HEK293 (cell line): ENCODE measurements around the gene TUBE1.

Experiments used
- CTCF ChIA-PET: fragments of 350-600 bp; formaldehyde crosslinking; extraction: SDS; loops from one replicate; lab custom pipeline; 2021; ENCODE audit warnings: antibody characterized with exemption; lab: Yijun Ruan, JAX
- POLR2A ChIA-PET: fragments of 300-600 bp; formaldehyde crosslinking; extraction: SDS; loops from one replicate; lab custom pipeline; 2020; ENCODE audit warnings: antibody characterized with exemption, inconsistent platforms; lab: Yijun Ruan, JAX
- H3K27ac ChIP-seq: fragments of 200-500 bp; sonication (Bioruptor generic); 2 replicates; pipeline ENCODE4 v1.5.1; 2014; ENCODE audit warnings: low read depth, low read length, control low read depth, inconsistent platforms; ENCODE audit errors: extremely low read depth
- H3K36me3 ChIP-seq, 2 experiments: fragments of 200-500 bp in 1 of 2; sonication (Bioruptor generic) in 1 of 2; 1 replicate in 1 of 2; 2 replicates in 1 of 2; pipeline ENCODE4 v1.5.1; 2014 to 2017; ENCODE audit warnings: inconsistent platforms in 2 of 2, low read length in 2 of 2; ENCODE audit not compliant: control insufficient read depth in 2 of 2, insufficient read depth in 1 of 2
- H3K4me1 ChIP-seq: fragments of 200-500 bp; sonication (Bioruptor generic); 2 replicates; pipeline ENCODE4 v1.5.1; 2014; ENCODE audit warnings: mild to moderate bottlenecking, low read length, inconsistent platforms; ENCODE audit not compliant: control insufficient read depth, insufficient read depth
- H3K4me3 ChIP-seq: 2 replicates; pipeline ENCODE4 v1.5.1; 2011; ENCODE audit warnings: low read depth, mild to moderate bottlenecking, control low read depth, low read length, moderate library complexity
- H3K9me3 ChIP-seq: fragments of 200-500 bp; sonication (Bioruptor generic); 2 replicates; pipeline ENCODE4 v1.5.1; 2014; ENCODE audit warnings: low read depth, low read length, inconsistent platforms; ENCODE audit not compliant: control insufficient read depth, insufficient read depth
- GLI4 ChIP-seq: fragments of 450-650 bp; formaldehyde crosslinking; IDR thresholded peaks from 2 replicates; pipeline ENCODE4 v1.5.1; 2016; ENCODE audit warnings: missing biosample characterization, missing genetic modification characterization
- GLIS1 ChIP-seq: fragments of 450-650 bp; formaldehyde crosslinking; IDR thresholded peaks from 2 replicates; pipeline ENCODE4 v1.5.1; 2016; ENCODE audit warnings: missing biosample characterization, missing genetic modification characterization
- HIC1 ChIP-seq: fragments of 450-650 bp; formaldehyde crosslinking; IDR thresholded peaks from 2 replicates; pipeline ENCODE4 v1.5.1; 2016; ENCODE audit warnings: missing biosample characterization, missing genetic modification characterization
- HOXD13 ChIP-seq: sonication (generic); formaldehyde crosslinking; IDR thresholded peaks from 2 replicates; pipeline ENCODE4 v1.8.0; 2022; ENCODE audit warnings: missing genetic modification reagents, borderline replicate concordance
- INSM2 ChIP-seq: fragments of 450-650 bp; formaldehyde crosslinking; IDR thresholded peaks from 2 replicates; pipeline ENCODE4 v1.5.1; 2016; ENCODE audit warnings: missing biosample characterization, missing genetic modification characterization
- KLF17 ChIP-seq: fragments of 450-650 bp; formaldehyde crosslinking; IDR thresholded peaks from 2 replicates; pipeline ENCODE4 v1.5.1; 2016; ENCODE audit warnings: missing biosample characterization, missing genetic modification characterization
- KLF8 ChIP-seq: fragments of 450-650 bp; formaldehyde crosslinking; IDR thresholded peaks from 2 replicates; pipeline ENCODE4 v1.5.1; 2016; ENCODE audit warnings: missing biosample characterization, missing genetic modification characterization
- MZF1 ChIP-seq: fragments of 450-650 bp; formaldehyde crosslinking; IDR thresholded peaks from 2 replicates; pipeline ENCODE4 v1.5.1; 2017; ENCODE audit warnings: missing biosample characterization, missing genetic modification characterization, borderline replicate concordance
- PRDM4 ChIP-seq: fragments of 450-650 bp; formaldehyde crosslinking; IDR thresholded peaks from 2 replicates; pipeline ENCODE4 v1.5.1; 2017; ENCODE audit warnings: missing biosample characterization, missing genetic modification characterization
- REPIN1 ChIP-seq: fragments of 450-650 bp; formaldehyde crosslinking; IDR thresholded peaks from 2 replicates; pipeline ENCODE4 v1.5.1; 2017; ENCODE audit warnings: missing biosample characterization, missing genetic modification characterization, low read depth
- ZBTB1 ChIP-seq: fragments of 450-650 bp; formaldehyde crosslinking; IDR thresholded peaks from 2 replicates; pipeline ENCODE4 v1.5.1; 2016; ENCODE audit warnings: missing biosample characterization, missing genetic modification characterization
- ZNF114 ChIP-seq: fragments of 450-650 bp; formaldehyde crosslinking; IDR thresholded peaks from 2 replicates; pipeline ENCODE4 v1.5.0; 2017; ENCODE audit warnings: missing biosample characterization, missing genetic modification characterization
- ZNF133 ChIP-seq: fragments of 450-650 bp; formaldehyde crosslinking; IDR thresholded peaks from 2 replicates; pipeline ENCODE4 v1.5.1; 2016; ENCODE audit warnings: missing biosample characterization, missing genetic modification characterization
- ZNF211 ChIP-seq: fragments of 450-650 bp; formaldehyde crosslinking; IDR thresholded peaks from 2 replicates; pipeline ENCODE4 v1.5.1; 2016; ENCODE audit warnings: low read depth, missing biosample characterization, missing genetic modification characterization
- ZNF214 ChIP-seq: fragments of 450-650 bp; formaldehyde crosslinking; IDR thresholded peaks from 2 replicates; pipeline ENCODE4 v1.5.1; 2017; ENCODE audit warnings: missing biosample characterization, mild to moderate bottlenecking, missing genetic modification characterization, borderline replicate concordance
- ZNF23 ChIP-seq: fragments of 450-650 bp; formaldehyde crosslinking; IDR thresholded peaks from 2 replicates; pipeline ENCODE4 v1.5.1; 2016; ENCODE audit warnings: missing biosample characterization, missing genetic modification characterization, borderline replicate concordance
- ZNF311 ChIP-seq: fragments of 450-650 bp; formaldehyde crosslinking; IDR thresholded peaks from 2 replicates; pipeline ENCODE4 v1.5.1; 2017; ENCODE audit warnings: missing biosample characterization, missing genetic modification characterization, borderline replicate concordance
- ZNF398 ChIP-seq: fragments of 450-650 bp; formaldehyde crosslinking; IDR thresholded peaks from 2 replicates; pipeline ENCODE4 v1.5.1; 2017; ENCODE audit warnings: missing biosample characterization, missing genetic modification characterization
- ZNF473 ChIP-seq: fragments of 450-650 bp; formaldehyde crosslinking; IDR thresholded peaks from 2 replicates; pipeline ENCODE4 v1.5.1; 2017; ENCODE audit warnings: missing biosample characterization, missing genetic modification characterization
- ZNF488 ChIP-seq: fragments of 450-650 bp; formaldehyde crosslinking; IDR thresholded peaks from 2 replicates; pipeline ENCODE4 v1.5.1; 2016; ENCODE audit warnings: missing biosample characterization, missing genetic modification characterization
- ZNF510 ChIP-seq: fragments of 450-650 bp; formaldehyde crosslinking; IDR thresholded peaks from 2 replicates; pipeline ENCODE4 v1.5.1; 2018; ENCODE audit warnings: mild to moderate bottlenecking, missing genetic modification characterization, missing biosample characterization; ENCODE audit not compliant: insufficient replicate concordance
- ZNF529 ChIP-seq: fragments of 450-650 bp; formaldehyde crosslinking; IDR thresholded peaks from 2 replicates; pipeline ENCODE4 v1.5.1; 2017; ENCODE audit warnings: missing genetic modification characterization, missing biosample characterization; ENCODE audit not compliant: insufficient replicate concordance
- ZNF548 ChIP-seq: fragments of 450-650 bp; formaldehyde crosslinking; IDR thresholded peaks from 2 replicates; pipeline ENCODE4 v1.5.1; 2016; ENCODE audit warnings: missing biosample characterization, missing genetic modification characterization
- ZNF560 ChIP-seq: fragments of 450-650 bp; formaldehyde crosslinking; IDR thresholded peaks from 2 replicates; pipeline ENCODE4 v1.5.1; 2017; ENCODE audit warnings: missing biosample characterization, missing genetic modification characterization, borderline replicate concordance
- ZNF707 ChIP-seq: fragments of 450-650 bp; formaldehyde crosslinking; IDR thresholded peaks from 2 replicates; pipeline ENCODE4 v1.5.1; 2016; ENCODE audit warnings: missing biosample characterization, missing genetic modification characterization
- ZNF830 ChIP-seq: fragments of 450-650 bp; IDR thresholded peaks from 2 replicates; pipeline ENCODE4 v1.5.0; 2018; ENCODE audit warnings: missing biosample characterization, missing genetic modification characterization, low read depth, mild to moderate bottlenecking, moderate library complexity
- ZXDB ChIP-seq: fragments of 450-650 bp; formaldehyde crosslinking; IDR thresholded peaks from 2 replicates; pipeline ENCODE4 v1.5.1; 2016; ENCODE audit warnings: missing biosample characterization, missing genetic modification characterization

The TUBE1 gene

GRCh38 chr6:112087136-112087911, at the start of gene TUBE1, which contains the start of gene FAM229B:
TSS of gene TUBE1 (minus strand) at chr6:112087482. CDS start at chr6:112087434, 48 bp downstream.
TSS of gene FAM229B (plus strand) at chr6:112087591. CDS start at chr6:112099284, 11,693 bp downstream.
- H3K27ac ChIP-seq: peak within 1 kb of the TSS; percentile 76
- no peaks in the 10 kb centered on the region for H3K9me3 ChIP-seq
- ChIA-PET CTCF (interaction anchor here (0.6 to 3.7 kb wide), 25 partner anchors 9 to 1638 kb away, joined by 3 to 32 read pairs (median 4); no protein-coding TSS in a partner anchor), POLR2A (interaction anchor here (0.6 to 1.8 kb wide), 21 partner anchors 12 to 1412 kb away, joined by 3 to 8 read pairs (median 3); partner anchors contain the start of genes FYN and LAMA4)
- H3K36me3 ChIP-seq: peaks cover 0 to 26% of the 10 kb centered on the region in 2 experiments; a peak in 2 of 3 replicates
- peaks cover 4% of the 10 kb centered on the region; the same call in 1 of the 2 replicates for H3K4me1 ChIP-seq
- H3K4me3 ChIP-seq: peak within 1 kb of the TSS; percentile 83
- TF ChIP-seq INSM2 (tag by site-specific recombination) (no peak), REPIN1 (tag by site-specific recombination) (no peak), HOXD13 (CRISPR knock-in tag) (no peak), GLIS1 (peak; percentile 16; the same call in 1 of the 2 replicates), ZNF548 (tag by site-specific recombination) (no peak), HIC1 (no peak), ZNF114 (tag by site-specific recombination) (no peak), ZNF133 (no peak), ZNF707 (no peak), ZNF488 (tag by site-specific recombination) (no peak), PRDM4 (no peak), ZNF560 (tag by site-specific recombination) (no peak), ZNF473 (tag by site-specific recombination) (no peak), ZNF510 (no peak), ZNF23 (tag by site-specific recombination) (no peak), ZNF214 (tag by site-specific recombination) (no peak), GLI4 (tag by site-specific recombination) (no peak), ZNF529 (tag by site-specific recombination) (no peak), ZNF211 (tag by site-specific recombination) (no peak), ZBTB1 (tag by site-specific recombination) (no peak), ZNF311 (no peak), ZXDB (peak; percentile 52; the same call in 1 of the 2 replicates), ZNF398 (tag by site-specific recombination) (no peak), ZNF830 (tag by site-specific recombination) (no peak), MZF1 (tag by site-specific recombination) (no peak), KLF8 (tag by site-specific recombination) (no peak), KLF17 (tag by site-specific recombination) (no peak)
